Mesenchymal stem cell (in vitro differentiated cells and primary cell): ENCODE data around the gene CAND2.

Source experiments
- DNase-seq: peaks from one replicate; pipeline ENCODE4 v3.0.0-alpha.2; 2013
- H2AFZ ChIP-seq: one replicate; pipeline ENCODE4 v1.6.1; 2013; ENCODE audit warnings: low read depth, mild to moderate bottlenecking, control low read depth, inconsistent platforms, low read length, moderate library complexity
- H2AK5ac ChIP-seq: 2 replicates; pipeline ENCODE4 v1.6.1; 2013; ENCODE audit warnings: low read length, moderate library complexity, mild to moderate bottlenecking, inconsistent platforms; ENCODE audit not compliant: severe bottlenecking
- H2BK120ac ChIP-seq: one replicate; pipeline ENCODE4 v1.6.1; 2013; ENCODE audit warnings: low read depth, mild to moderate bottlenecking, inconsistent platforms, low read length, moderate library complexity
- H2BK12ac ChIP-seq, 2 experiments: one replicate each; pipeline ENCODE4 v1.6.1; 2013; ENCODE audit warnings: inconsistent platforms in 2 of 2, low read length in 2 of 2, mild to moderate bottlenecking in 2 of 2, moderate library complexity in 2 of 2, control low read depth in 1 of 2
- H2BK15ac ChIP-seq: one replicate; pipeline ENCODE4 v1.6.1; 2013; ENCODE audit warnings: mild to moderate bottlenecking, low read depth, inconsistent platforms; ENCODE audit not compliant: poor library complexity, severe bottlenecking
- H2BK5ac ChIP-seq: 2 replicates; pipeline ENCODE4 v1.6.1; 2013; ENCODE audit warnings: low read depth, mild to moderate bottlenecking, low read length, control low read depth, inconsistent platforms; ENCODE audit not compliant: poor library complexity, severe bottlenecking
- H3K14ac ChIP-seq, 2 experiments: one replicate each; pipeline ENCODE4 v1.6.1; 2013; ENCODE audit warnings: inconsistent platforms in 2 of 2, low read length in 2 of 2, control low read depth in 1 of 2, mild to moderate bottlenecking in 1 of 2, moderate library complexity in 1 of 2
- H3K18ac ChIP-seq, 2 experiments: one replicate each; pipeline ENCODE4 v1.6.1; 2013; ENCODE audit warnings: inconsistent platforms in 2 of 2, low read length in 2 of 2, control low read depth in 1 of 2, low read depth in 1 of 2, mild to moderate bottlenecking in 1 of 2
- H3K23ac ChIP-seq, 2 experiments: one replicate each; pipeline ENCODE4 v1.6.1; 2013; ENCODE audit warnings: inconsistent platforms in 2 of 2, low read length in 2 of 2, mild to moderate bottlenecking in 2 of 2, moderate library complexity in 2 of 2, control low read depth in 1 of 2
- H3K27ac ChIP-seq: 2 replicates; pipeline ENCODE4 v1.5.1; 2013; ENCODE audit warnings: mild to moderate bottlenecking, moderate library complexity, low read length, control low read depth, inconsistent platforms; ENCODE audit not compliant: poor library complexity, severe bottlenecking
- H3K27me3 ChIP-seq, 2 experiments: 2 replicates each; pipeline versions ENCODE4 v1.6.1 to v1.7.0; 2013; ENCODE audit warnings: low read length in 2 of 2, mild to moderate bottlenecking in 2 of 2, moderate library complexity in 2 of 2, control low read depth in 1 of 2, inconsistent platforms in 1 of 2; ENCODE audit not compliant: control insufficient read depth in 1 of 2, insufficient read depth in 1 of 2
- H3K36me3 ChIP-seq, 2 experiments: 2 replicates each; pipeline versions ENCODE4 v1.6.1 to v1.7.0; 2013; ENCODE audit warnings: low read length in 2 of 2, control low read depth in 1 of 2, inconsistent platforms in 1 of 2, low read depth in 1 of 2, mild to moderate bottlenecking in 1 of 2; ENCODE audit not compliant: insufficient read depth in 2 of 2, control insufficient read depth in 1 of 2
- H3K4ac ChIP-seq, 2 experiments: one replicate each; pipeline ENCODE4 v1.6.1; 2013; ENCODE audit warnings: inconsistent platforms in 2 of 2, low read length in 2 of 2, mild to moderate bottlenecking in 2 of 2, moderate library complexity in 2 of 2, control low read depth in 1 of 2, low read depth in 1 of 2
- H3K4me1 ChIP-seq: 2 replicates; pipeline ENCODE4 v1.6.1; 2013; ENCODE audit warnings: low read depth, low read length, control low read depth; ENCODE audit not compliant: control insufficient read depth, insufficient read depth
- H3K4me2 ChIP-seq: 2 replicates; pipeline ENCODE4 v1.6.1; 2013; ENCODE audit warnings: low read length, mild to moderate bottlenecking, inconsistent platforms; ENCODE audit not compliant: poor library complexity, severe bottlenecking
- H3K4me3 ChIP-seq, 2 experiments: 2 replicates each; pipeline versions ENCODE4 v1.5.1 to v1.7.0; 2013; ENCODE audit warnings: low read length in 2 of 2, mild to moderate bottlenecking in 2 of 2, control low read depth in 1 of 2, low read depth in 1 of 2; ENCODE audit not compliant: insufficient read depth in 1 of 2
- H3K79me1 ChIP-seq: replicated peaks from 2 replicates; pipeline ENCODE4 v1.6.1; 2013; ENCODE audit warnings: mild to moderate bottlenecking, control low read depth, low read length, inconsistent platforms; ENCODE audit not compliant: poor library complexity, severe bottlenecking
- H3K9ac ChIP-seq: 2 replicates; pipeline ENCODE4 v1.7.0; 2013; ENCODE audit warnings: mild to moderate bottlenecking, low read length, moderate library complexity
- H3K9me3 ChIP-seq: 2 replicates; pipeline ENCODE4 v1.7.0; 2013; ENCODE audit warnings: mild to moderate bottlenecking, low read length; ENCODE audit not compliant: control insufficient read depth
- H4K8ac ChIP-seq: one replicate; pipeline ENCODE4 v1.6.1; 2013; ENCODE audit warnings: inconsistent platforms, mild to moderate bottlenecking, low read length, moderate library complexity
- H4K91ac ChIP-seq: one replicate; pipeline ENCODE4 v1.6.1; 2013; ENCODE audit warnings: mild to moderate bottlenecking, low read length, inconsistent platforms
- WGBS: methylation state at CpG from one replicate; pipeline ENCODE4 v1.1.7; 2013; ENCODE audit warnings: mixed read lengths; 5-methylcytosine and 5-hydroxymethylcytosine counted together

CAND2 gene

DNA sequence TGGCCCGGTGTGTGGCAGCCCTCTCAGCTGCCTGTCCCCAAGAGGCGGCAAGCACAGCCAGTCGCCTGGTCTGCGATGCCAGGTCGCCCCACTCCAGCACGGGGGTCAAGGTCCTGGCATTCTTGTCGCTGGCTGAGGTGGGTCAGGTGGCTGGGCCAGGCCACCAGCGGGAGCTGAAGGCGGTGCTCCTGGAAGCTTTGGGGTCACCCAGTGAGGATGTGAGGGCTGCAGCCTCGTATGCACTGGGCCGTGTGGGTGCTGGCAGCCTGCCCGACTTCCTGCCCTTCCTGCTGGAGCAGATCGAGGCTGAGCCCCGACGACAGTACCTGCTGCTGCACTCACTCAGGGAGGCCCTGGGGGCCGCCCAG is 20.8 kb downstream of the CAND2 start:
- Histone ChIP-seq H3K9me3 (no peaks in the 10 kb centered on the region), H2BK12ac (no peak overlapping the region), H3K27ac (no peak overlapping the region), H2BK15ac (no peak overlapping the region), H3K4me3 (no peak overlapping the region), H3K14ac (no peak overlapping the region), H3K36me3 (peaks cover 0 to 47% of the 10 kb centered on the region in 2 experiments), H2BK120ac (no peak overlapping the region), H4K8ac (no peak overlapping the region), H3K18ac (no peak overlapping the region), H3K79me1 (no peaks in the 10 kb centered on the region), H3K27me3 (peaks cover 0 to 30% of the 10 kb centered on the region in 2 experiments), H2AFZ (no peak overlapping the region), H2BK5ac (no peak overlapping the region), H3K4ac (no peak overlapping the region), H4K91ac (no peak overlapping the region), H2AK5ac (no peak overlapping the region), H3K9ac (no peak overlapping the region), H3K4me1 (no peaks in the 10 kb centered on the region), H3K23ac (no peak overlapping the region), H3K4me2 (no peak overlapping the region)
- 91% methylated on average over 16 of the region's 16 CpGs for WGBS
- no peak for DNase-seq

DNA sequence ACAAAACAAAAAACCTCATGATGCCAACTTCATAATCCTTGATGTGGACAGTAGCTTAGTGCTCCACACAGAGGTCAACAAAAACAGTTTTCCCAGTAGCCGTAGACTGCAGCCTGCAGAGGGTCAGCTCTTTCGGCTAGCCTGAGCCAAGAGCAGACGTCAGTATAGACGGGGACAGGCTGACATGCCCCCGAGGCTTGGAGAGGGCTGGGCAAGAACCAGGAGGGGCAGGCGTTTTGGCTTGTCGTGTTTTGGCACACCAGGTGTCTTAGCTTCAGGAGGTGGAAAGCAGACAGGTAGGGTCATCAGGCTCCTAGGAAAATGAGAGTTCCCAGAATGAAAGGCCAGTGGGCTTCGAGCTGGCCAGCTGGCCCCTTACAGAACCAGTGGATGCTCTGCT is 21.8 kb downstream of the CAND2 start:
- Histone ChIP-seq H3K4me2 (no peak overlapping the region), H3K27me3 (peaks cover 0 to 30% of the 10 kb centered on the region in 2 experiments), H3K23ac (no peak overlapping the region), H3K79me1 (no peaks in the 10 kb centered on the region), H3K27ac (no peak overlapping the region), H2BK5ac (no peak overlapping the region), H2BK12ac (no peak overlapping the region), H3K9ac (no peak overlapping the region), H2BK120ac (no peak overlapping the region), H2AFZ (no peak overlapping the region), H4K91ac (no peak overlapping the region), H3K36me3 (peaks cover 0 to 41% of the 10 kb centered on the region in 2 experiments), H2BK15ac (no peak overlapping the region), H3K4me3 (no peak overlapping the region), H3K18ac (no peak overlapping the region), H3K4me1 (no peaks in the 10 kb centered on the region), H2AK5ac (no peak overlapping the region), H3K9me3 (no peaks in the 10 kb centered on the region), H3K4ac (no peak overlapping the region), H4K8ac (no peak overlapping the region), H3K14ac (no peak overlapping the region)
- no peak for DNase-seq
- 92% methylated on average over 8 of the region's 8 CpGs for WGBS

DNA sequence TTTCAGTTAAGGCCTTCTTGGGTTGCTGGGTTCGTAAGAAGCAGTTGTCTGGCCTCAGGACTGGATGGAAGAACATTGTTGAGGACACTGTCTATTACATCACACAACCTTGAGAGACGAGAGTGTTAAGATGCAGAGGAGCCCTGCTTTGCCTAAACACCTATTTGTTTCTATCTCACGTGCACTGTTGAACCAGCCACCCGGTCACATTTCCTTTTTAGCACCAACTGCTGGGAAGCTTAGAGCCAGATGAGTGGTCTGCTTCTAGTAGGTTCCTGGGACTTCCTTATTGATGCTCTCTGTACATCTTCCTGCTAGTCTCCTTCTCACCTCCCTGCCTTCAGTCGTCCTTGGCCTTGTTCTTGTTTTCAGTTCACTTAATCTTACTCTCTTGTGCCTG is 22.3 kb downstream of the CAND2 start:
- no peaks in the 10 kb centered on the region for H3K4me1 ChIP-seq
- no peak overlapping the region for H4K8ac ChIP-seq
- no peak overlapping the region for H3K23ac ChIP-seq
- no peak overlapping the region for H2BK15ac ChIP-seq
- H3K9ac ChIP-seq: no peak overlapping the region
- no peak overlapping the region for H3K14ac ChIP-seq
- 92% methylated on average over 5 of the region's 5 CpGs for WGBS
- H2BK120ac ChIP-seq: no peak overlapping the region
- no peak for DNase-seq
- no peak overlapping the region for H2BK12ac ChIP-seq
- H4K91ac ChIP-seq: no peak overlapping the region
- no peak overlapping the region for H3K4me3 ChIP-seq
- no peaks in the 10 kb centered on the region for H3K9me3 ChIP-seq
- peaks cover 0 to 37% of the 10 kb centered on the region in 2 experiments for H3K36me3 ChIP-seq
- H3K4ac ChIP-seq: no peak overlapping the region
- H3K18ac ChIP-seq: no peak overlapping the region
- H2AK5ac ChIP-seq: no peak overlapping the region
- no peaks in the 10 kb centered on the region for H3K79me1 ChIP-seq
- H3K27me3 ChIP-seq: peaks cover 0 to 30% of the 10 kb centered on the region in 2 experiments
- no peak overlapping the region for H2AFZ ChIP-seq
- no peak overlapping the region for H3K4me2 ChIP-seq
- H3K27ac ChIP-seq: no peak overlapping the region
- no peak overlapping the region for H2BK5ac ChIP-seq

DNA sequence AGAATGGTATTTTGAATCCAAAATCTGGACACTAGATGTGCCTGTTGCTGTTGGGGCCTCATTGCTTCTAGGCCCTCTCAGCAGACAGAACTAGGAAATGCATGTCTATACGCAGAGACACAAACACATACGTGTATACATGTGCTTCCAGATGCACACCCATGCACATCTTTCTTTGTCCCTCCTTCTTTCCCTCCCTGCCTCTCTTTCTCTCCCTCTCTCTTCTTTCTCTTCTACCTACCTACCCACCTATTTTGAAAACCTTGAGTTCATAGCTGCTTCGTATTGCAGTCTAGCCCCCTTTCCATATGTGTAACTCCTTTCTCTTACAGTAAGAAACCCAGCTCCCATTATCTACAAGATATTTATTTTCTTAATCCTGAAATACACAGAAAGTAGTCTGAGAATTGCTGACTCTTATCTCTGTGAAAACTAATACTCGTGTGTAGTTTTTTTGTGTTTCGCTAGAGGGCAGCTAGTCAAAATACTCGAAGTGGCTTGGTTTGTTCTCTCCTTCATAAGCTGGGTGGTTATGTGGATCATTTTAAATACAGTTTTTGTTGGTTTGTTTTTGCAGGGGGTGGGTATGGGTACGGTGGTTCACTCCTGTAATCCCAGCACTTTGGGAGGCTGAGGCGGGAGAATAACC is 26.4 kb downstream of the CAND2 start:
- Histone ChIP-seq H3K4ac (no peak overlapping the region), H3K9ac (no peak overlapping the region), H2BK12ac (no peak overlapping the region), H2BK120ac (no peak overlapping the region), H2BK15ac (no peak overlapping the region), H2BK5ac (no peak overlapping the region), H3K18ac (no peak overlapping the region), H3K4me2 (no peak overlapping the region), H3K4me1 (no peaks in the 10 kb centered on the region), H3K4me3 (no peak overlapping the region), H2AK5ac (no peak overlapping the region), H3K27ac (no peak overlapping the region), H4K91ac (no peak overlapping the region), H2AFZ (no peak overlapping the region), H3K9me3 (no peaks in the 10 kb centered on the region), H3K36me3 (peaks cover 0 to 15% of the 10 kb centered on the region in 2 experiments), H3K14ac (no peak overlapping the region), H4K8ac (no peak overlapping the region), H3K27me3 (peaks cover 0 to 22% of the 10 kb centered on the region in 2 experiments), H3K79me1 (peaks cover 1% of the 10 kb centered on the region), H3K23ac (no peak overlapping the region)
- peak; percentile 50 for DNase-seq
- WGBS: 39% methylated on average over 6 of the region's 8 CpGs
